ENCODE data around the gene HOXC12. TPM values are rescaled to one million over a fixed set of nuclear protein-coding genes. Genes with fewer than 3 reads are reported as not detected.
A peak's percentile ranks its signal among the peaks of the same experiment; 100 is the strongest.

The HOXC12 gene
- total and polyA plus RNA-seq, 2 donors: 0.04 TPM; not detected in 1

GRCh38 chr12:54001283-54002187 is 46.8 kb downstream of the HOXC12 start:
- WGBS: 52% methylated on average over 8 of the region's 8 CpGs
- no peak overlapping the region for H3K4me3 ChIP-seq (ENCODE audit: low read depth, low read length)
- no peaks in the 10 kb centered on the region for H3K36me3 ChIP-seq (ENCODE audit: insufficient read depth)
- no peak for DNase-seq (ENCODE audit: extremely low spot score)
- H3K27ac ChIP-seq (ENCODE audit: low read depth): no peak overlapping the region
- no peaks in the 10 kb centered on the region for H3K4me1 ChIP-seq (ENCODE audit: insufficient read depth)

DNA sequence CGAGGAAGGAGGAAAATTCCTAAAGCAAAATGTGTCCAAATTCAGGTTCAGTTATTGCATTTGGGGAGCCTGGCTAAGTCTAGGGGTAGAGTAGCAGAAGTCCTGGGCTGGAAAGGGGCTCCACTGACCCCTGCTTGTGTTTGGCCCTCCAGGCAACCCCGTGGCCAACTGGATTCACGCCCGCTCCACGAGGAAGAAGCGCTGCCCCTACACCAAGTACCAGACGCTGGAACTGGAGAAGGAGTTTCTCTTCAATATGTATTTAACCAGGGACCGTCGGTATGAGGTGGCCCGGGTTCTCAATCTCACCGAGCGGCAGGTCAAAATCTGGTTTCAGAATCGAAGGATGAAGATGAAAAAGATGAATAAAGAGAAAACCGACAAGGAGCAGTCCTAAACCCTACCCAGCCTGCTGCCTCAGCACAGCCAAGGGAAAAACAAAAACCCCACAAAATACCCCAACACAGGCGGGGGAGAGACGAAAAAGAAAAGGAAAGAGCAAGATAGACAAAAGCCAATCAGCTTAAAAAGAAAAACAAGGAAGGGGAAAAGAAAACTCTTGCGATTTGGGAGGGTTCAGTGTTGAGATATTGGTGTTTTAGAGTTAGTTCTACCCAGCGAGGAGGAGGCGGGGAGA is 47.7 kb downstream of the HOXC12 start:
- WGBS: 49% methylated on average over 19 of the region's 19 CpGs
- H3K4me3 ChIP-seq (ENCODE audit: low read depth, low read length): no peak overlapping the region
- no peak overlapping the region for H3K27ac ChIP-seq (ENCODE audit: low read depth)
- no peaks in the 10 kb centered on the region for H3K4me1 ChIP-seq (ENCODE audit: insufficient read depth)
- H3K36me3 ChIP-seq (ENCODE audit: insufficient read depth): no peaks in the 10 kb centered on the region
- no peak for DNase-seq (ENCODE audit: extremely low spot score)

DNA sequence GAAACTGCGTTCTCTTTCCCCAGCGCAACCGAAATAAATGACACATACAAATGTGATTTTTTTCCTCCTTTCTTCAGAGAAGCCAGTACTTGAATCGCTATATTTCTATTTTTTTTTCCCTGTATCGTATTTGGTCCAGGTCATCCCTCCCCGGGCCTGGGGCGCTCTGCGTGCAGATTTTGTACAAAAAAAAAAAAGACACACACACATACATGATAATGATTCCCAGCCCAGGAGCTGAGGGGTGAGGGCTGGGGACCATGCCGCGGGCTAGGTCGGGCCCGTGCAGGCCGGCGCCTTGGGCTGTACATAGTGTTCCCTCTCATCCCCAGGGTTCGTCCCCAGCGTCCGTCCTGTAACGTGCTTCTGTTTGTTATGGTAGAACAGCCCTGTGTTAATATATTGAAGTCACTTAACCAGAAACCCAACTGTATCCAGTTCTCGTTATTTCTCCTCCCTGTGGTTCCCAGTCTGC is 48.2 kb downstream of the HOXC12 start:
- no peak for DNase-seq (ENCODE audit: extremely low spot score)
- H3K4me1 ChIP-seq (ENCODE audit: insufficient read depth): no peaks in the 10 kb centered on the region
- H3K27ac ChIP-seq (ENCODE audit: low read depth): no peak overlapping the region
- no peaks in the 10 kb centered on the region for H3K36me3 ChIP-seq (ENCODE audit: insufficient read depth)
- 71% methylated on average over 19 of the region's 19 CpGs for WGBS
- no peak overlapping the region for H3K4me3 ChIP-seq (ENCODE audit: low read depth, low read length)

- Histone ChIP-seq H3K4me1 (ENCODE audit: insufficient read depth) (no peaks in the 10 kb centered on the region), H3K36me3 (ENCODE audit: insufficient read depth) (no peaks in the 10 kb centered on the region), H3K27ac (ENCODE audit: low read depth) (no peak overlapping the region), H3K4me3 (ENCODE audit: low read depth, low read length) (no peak overlapping the region)
- WGBS: 77% methylated on average over 3 of the region's 3 CpGs
- no peak for DNase-seq (ENCODE audit: extremely low spot score)
Observed at GRCh38 chr12:54003625-54004024, 48.9 kb downstream of the HOXC12 start.

GRCh38 chr12:54004063-54004840 is 49.5 kb downstream of the HOXC12 start:
- Histone ChIP-seq H3K4me1 (ENCODE audit: insufficient read depth) (no peaks in the 10 kb centered on the region), H3K27ac (ENCODE audit: low read depth) (no peak overlapping the region), H3K4me3 (ENCODE audit: low read depth, low read length) (no peak overlapping the region), H3K36me3 (ENCODE audit: insufficient read depth) (no peaks in the 10 kb centered on the region)
- no peak for DNase-seq (ENCODE audit: extremely low spot score)
- WGBS: 45% methylated on average over 20 of the region's 20 CpGs

GRCh38 chr12:54004841-54005530 is 50.3 kb downstream of the HOXC12 start:
- H3K4me3 ChIP-seq (ENCODE audit: low read depth, low read length): no peak overlapping the region
- DNase-seq (ENCODE audit: extremely low spot score): no peak
- no peak overlapping the region for H3K27ac ChIP-seq (ENCODE audit: low read depth)
- WGBS: 30% methylated on average over 31 of the region's 31 CpGs
- no peaks in the 10 kb centered on the region for H3K4me1 ChIP-seq (ENCODE audit: insufficient read depth)
- no peaks in the 10 kb centered on the region for H3K36me3 ChIP-seq (ENCODE audit: insufficient read depth)

DNA sequence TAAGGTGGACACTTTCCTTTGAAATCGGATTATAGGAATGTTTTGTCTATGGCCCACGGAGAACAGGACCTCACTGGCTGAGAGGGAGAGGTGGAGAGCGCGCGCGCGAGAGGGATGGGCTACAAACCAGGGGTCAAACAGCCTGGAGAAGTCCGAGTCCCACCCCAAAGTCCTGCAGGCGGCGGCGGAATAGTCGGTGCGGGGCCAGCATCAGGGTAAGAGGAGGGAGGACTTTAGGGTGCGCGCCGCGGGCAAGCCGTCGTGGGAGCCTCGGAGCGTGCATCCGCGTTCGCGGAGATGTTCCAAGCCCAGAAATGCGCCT is 50.8 kb downstream of the HOXC12 start:
- no peaks in the 10 kb centered on the region for H3K4me1 ChIP-seq (ENCODE audit: insufficient read depth)
- no peak overlapping the region for H3K4me3 ChIP-seq (ENCODE audit: low read depth, low read length)
- no peak for DNase-seq (ENCODE audit: extremely low spot score)
- H3K36me3 ChIP-seq (ENCODE audit: insufficient read depth): no peaks in the 10 kb centered on the region
- H3K27ac ChIP-seq (ENCODE audit: low read depth): no peak overlapping the region
- WGBS: 10% methylated on average over 26 of the region's 26 CpGs

- WGBS: 14% methylated on average over 39 of the region's 39 CpGs
- no peak overlapping the region for H3K4me3 ChIP-seq (ENCODE audit: low read depth, low read length)
- no peak overlapping the region for H3K27ac ChIP-seq (ENCODE audit: low read depth)
Observed at GRCh38 chr12:54005853-54006558, 51.3 kb downstream of the HOXC12 start.

DNA sequence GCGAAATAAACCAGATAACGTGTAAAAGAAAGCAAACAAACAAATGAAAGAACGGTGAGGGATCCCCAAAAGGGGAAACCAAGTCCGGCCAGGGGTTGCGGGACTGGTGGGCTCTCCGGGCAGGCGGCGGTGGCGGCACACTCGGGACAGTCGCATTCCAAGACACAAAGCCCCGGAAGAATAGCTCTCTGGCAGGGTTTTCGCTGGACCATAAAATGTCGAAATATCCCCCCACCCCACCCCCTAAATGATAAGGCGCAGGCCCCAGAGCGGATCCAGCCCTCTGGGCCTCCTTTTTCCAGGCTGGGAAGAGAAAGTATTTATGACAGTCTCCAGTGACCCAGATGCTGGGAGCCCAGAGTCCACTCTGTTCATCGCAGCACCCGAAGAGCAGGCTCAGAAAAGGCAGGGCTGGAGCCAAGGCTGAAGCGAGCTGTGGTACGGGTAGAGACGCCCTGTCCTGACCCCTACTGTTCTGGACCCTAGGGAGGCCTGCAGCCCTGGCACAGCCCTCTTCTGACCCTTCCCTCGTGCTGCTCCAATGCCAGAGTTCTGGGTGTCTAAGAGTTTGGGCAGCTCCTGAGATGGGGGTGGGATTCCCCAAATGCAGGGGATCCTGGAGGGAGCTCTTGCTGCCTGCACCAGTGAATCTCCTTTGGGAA is 52.0 kb downstream of the HOXC12 start:
- 48% methylated on average over 22 of the region's 22 CpGs for WGBS
- Histone ChIP-seq H3K36me3 (ENCODE audit: insufficient read depth) (no peaks in the 10 kb centered on the region), H3K4me3 (ENCODE audit: low read depth, low read length) (no peak overlapping the region), H3K27ac (ENCODE audit: low read depth) (no peak overlapping the region), H3K4me1 (ENCODE audit: insufficient read depth) (no peaks in the 10 kb centered on the region)
- no peak for DNase-seq (ENCODE audit: extremely low spot score)

More at GRCh38 chr12:54005853-54006558, 51.3 kb downstream of the HOXC12 start:
- no peaks in the 10 kb centered on the region for H3K36me3 ChIP-seq (ENCODE audit: insufficient read depth)
- DNase-seq (ENCODE audit: extremely low spot score): peak; percentile 76
- H3K4me1 ChIP-seq (ENCODE audit: insufficient read depth): no peaks in the 10 kb centered on the region

GRCh38 chr12:54007538-54008259 is 53.0 kb downstream of the HOXC12 start:
- 62% methylated on average over 2 of the region's 2 CpGs for WGBS
- Histone ChIP-seq H3K4me3 (ENCODE audit: low read depth, low read length) (no peak overlapping the region), H3K36me3 (ENCODE audit: insufficient read depth) (no peaks in the 10 kb centered on the region), H3K4me1 (ENCODE audit: insufficient read depth) (no peaks in the 10 kb centered on the region), H3K27ac (ENCODE audit: low read depth) (no peak overlapping the region)
- DNase-seq (ENCODE audit: extremely low spot score): no peak

- Histone ChIP-seq H3K4me1 (ENCODE audit: insufficient read depth) (no peaks in the 10 kb centered on the region), H3K27ac (ENCODE audit: low read depth) (no peak overlapping the region), H3K36me3 (ENCODE audit: insufficient read depth) (no peaks in the 10 kb centered on the region), H3K4me3 (ENCODE audit: low read depth, low read length) (no peak overlapping the region)
- WGBS: 45% methylated on average over 2 of the region's 2 CpGs
- DNase-seq (ENCODE audit: extremely low spot score): no peak
Observed at GRCh38 chr12:54008260-54008552, 53.5 kb downstream of the HOXC12 start.
